ENCODE data around the gene DNAH2.

DNA sequence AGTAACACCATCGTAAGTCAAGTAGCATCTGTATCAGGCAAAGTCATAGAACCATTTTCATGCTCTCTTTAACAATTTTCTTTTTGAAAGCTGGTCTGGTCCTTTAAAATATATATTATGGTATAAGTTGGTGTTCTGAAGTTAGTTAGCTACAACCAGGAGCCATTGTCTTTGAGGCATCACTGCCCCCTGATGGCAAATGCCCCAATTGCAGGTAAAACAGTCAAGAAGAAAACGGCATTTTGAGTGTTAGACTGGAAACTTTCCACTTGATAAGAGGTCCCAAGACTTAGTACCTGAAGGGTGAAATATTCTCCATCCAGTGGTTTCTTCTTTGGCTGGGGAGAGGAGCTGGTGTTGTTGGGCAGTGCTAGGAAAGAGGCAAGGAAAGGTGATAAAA is 44.3 kb upstream of the DNAH2 start:
- TF ChIP-seq CTCF (conservative IDR thresholded peaks at IDR 0.05; ENCODE audit: low read depth in 2 of 2) (peak; percentile 84 to 90), EZH2phosphoT487 (IDR thresholded peaks at IDR 0.05; ENCODE audit: unreplicated experiment) (no peak), POLR2AphosphoS5 (IDR thresholded peaks at IDR 0.05; ENCODE audit: low read depth) (no peak), JUNB (IDR thresholded peaks at IDR 0.05; ENCODE audit: unreplicated experiment) (no peak), CREB1 (CRISPR knock-in tag; IDR thresholded peaks at IDR 0.05; ENCODE audit: low read depth) (no peak), REST (IDR thresholded peaks at IDR 0.05; ENCODE audit: unreplicated experiment) (no peak)

Measured in GM23338 (cell line).